SU-DHL-6 (cell line): ENCODE data around the gene TIE1.

ENCODE experiments used
- H2AFZ ChIP-seq: fragments of 200-600 bp; sonication (generic); 2 replicates; pipeline ENCODE4 v1.6.1; 2014; ENCODE audit warnings: low read depth, mild to moderate bottlenecking, moderate library complexity, mixed read lengths, antibody characterized with exemption, low read length; ENCODE audit not compliant: severe bottlenecking
- H3F3A ChIP-seq: fragments of 200-600 bp; shearing (Covaris generic); 2 replicates; pipeline ENCODE4 v1.6.0; 2016; ENCODE audit warnings: antibody characterized with exemption, mild to moderate bottlenecking; ENCODE audit not compliant: insufficient read depth
- H3K27ac ChIP-seq: fragments of 200-600 bp; sonication (generic); 2 replicates; pipeline ENCODE4 v1.5.1; 2016; ENCODE audit warnings: low read depth, mild to moderate bottlenecking, low read length, moderate library complexity, mixed read lengths
- H3K27me3 ChIP-seq: fragments of 200-600 bp; sonication (generic), shearing (Covaris generic); 2 replicates; pipeline ENCODE4 v1.6.0; 2014; ENCODE audit warnings: mild to moderate bottlenecking, low read length
- H3K36me3 ChIP-seq: fragments of 200-600 bp; sonication (generic); 2 replicates; pipeline ENCODE4 v1.6.1; 2014; ENCODE audit warnings: mild to moderate bottlenecking, low read length, mixed read lengths
- H3K4me2 ChIP-seq: fragments of 300-600, 200-600 bp; shearing (Covaris generic), sonication (generic); 2 replicates; pipeline ENCODE4 v1.6.0; 2014; ENCODE audit warnings: low read length, low read depth, mild to moderate bottlenecking; ENCODE audit not compliant: poor library complexity, severe bottlenecking
- H3K4me3 ChIP-seq: fragments of 200-600 bp; sonication (generic); 2 replicates; pipeline ENCODE4 v1.5.1; 2014; ENCODE audit warnings: antibody characterized with exemption, low read length, mild to moderate bottlenecking, mixed read lengths; ENCODE audit not compliant: insufficient read depth, poor library complexity, severe bottlenecking
- H3K79me2 ChIP-seq: fragments of 200-600 bp; sonication (generic); 2 replicates; pipeline ENCODE4 v1.6.1; 2014; ENCODE audit warnings: mild to moderate bottlenecking, low read length, moderate library complexity; ENCODE audit not compliant: insufficient read depth
- H3K9ac ChIP-seq: fragments of 200-600 bp; sonication (generic); 2 replicates; pipeline ENCODE4 v1.7.0; 2014; ENCODE audit warnings: mild to moderate bottlenecking, low read length
- H3K9me2 ChIP-seq: fragments of 200-600 bp; sonication (generic); replicated peaks from 2 replicates; pipeline ENCODE4 v1.6.1; 2014; ENCODE audit warnings: low read length; ENCODE audit not compliant: insufficient read depth
- H3K9me3 ChIP-seq: fragments of 200-600 bp; sonication (generic); 2 replicates; pipeline ENCODE4 v1.6.1; 2014; ENCODE audit warnings: low read length, mixed read lengths; ENCODE audit not compliant: insufficient read depth
- H4K20me1 ChIP-seq: fragments of 200-600 bp; sonication (generic); 2 replicates; pipeline ENCODE4 v1.6.1; 2014; ENCODE audit warnings: low read depth, mild to moderate bottlenecking, antibody characterized with exemption, low read length, moderate library complexity, mixed read lengths
- CTCF ChIP-seq: fragments of 200-600 bp; sonication (generic); IDR thresholded peaks from one replicate; pipeline ENCODE4 v1.5.1; 2017; ENCODE audit warnings: antibody characterized with exemption, mild to moderate bottlenecking, low read length, moderate library complexity; ENCODE audit not compliant: insufficient read depth, poor library complexity, severe bottlenecking
- EZH2phosphoT487 ChIP-seq: fragments of 200-600 bp; sonication (generic), shearing (Covaris generic); conservative IDR thresholded peaks from 2 replicates; pipeline ENCODE4 v1.6.1; 2018; ENCODE audit warnings: mild to moderate bottlenecking, antibody characterized with exemption, low read length, moderate library complexity, mixed read lengths

The TIE1 gene

DNA sequence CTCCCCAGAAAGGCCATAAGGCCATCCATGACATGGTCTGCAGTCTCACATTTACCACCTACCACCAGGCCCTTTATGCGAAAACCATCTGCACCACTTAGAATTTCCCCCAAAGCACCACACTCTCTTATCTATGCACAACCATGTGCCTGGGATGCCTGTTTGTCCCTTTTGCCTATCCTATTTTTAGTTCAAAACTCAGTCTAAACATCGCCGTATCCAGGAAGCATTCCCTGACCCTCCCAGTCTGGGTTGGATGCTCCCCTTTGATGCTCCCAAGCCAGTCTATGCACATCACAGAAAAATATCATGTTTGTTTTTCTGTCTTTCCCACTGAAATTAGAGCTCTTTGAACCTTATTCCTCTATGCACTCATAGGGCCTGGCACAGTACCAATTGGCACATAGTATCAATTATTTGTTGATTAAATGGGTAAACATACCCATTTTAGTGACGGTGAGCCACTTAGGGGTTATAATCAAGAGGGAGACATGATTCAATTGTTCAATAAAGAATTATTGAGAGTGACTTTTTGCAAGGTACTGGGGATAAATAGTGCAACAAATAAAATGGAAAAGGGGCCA, 43.6 kb downstream of the TIE1 start:
- no peaks in the 10 kb centered on the region for H3K79me2 ChIP-seq
- H3K9ac ChIP-seq, result no peak overlapping the region
- H3F3A ChIP-seq, result 0 out of 2 replicates have a peak, but pooled peaks cover 7% of the 10 kb centered on the region
- H4K20me1 ChIP-seq, result no peaks in the 10 kb centered on the region
- H3K4me3 ChIP-seq, result no peak overlapping the region
- H3K9me3 ChIP-seq, result no peaks in the 10 kb centered on the region
- no peak overlapping the region for H3K27ac ChIP-seq
- H3K4me2 ChIP-seq, result no peak overlapping the region
- TF ChIP-seq EZH2phosphoT487, result no peak
- TF ChIP-seq CTCF, result no peak
- H3K27me3 ChIP-seq, result no peaks in the 10 kb centered on the region
- no peaks in the 10 kb centered on the region for H3K9me2 ChIP-seq
- no peak overlapping the region for H2AFZ ChIP-seq
- H3K36me3 ChIP-seq, result no peaks in the 10 kb centered on the region

DNA sequence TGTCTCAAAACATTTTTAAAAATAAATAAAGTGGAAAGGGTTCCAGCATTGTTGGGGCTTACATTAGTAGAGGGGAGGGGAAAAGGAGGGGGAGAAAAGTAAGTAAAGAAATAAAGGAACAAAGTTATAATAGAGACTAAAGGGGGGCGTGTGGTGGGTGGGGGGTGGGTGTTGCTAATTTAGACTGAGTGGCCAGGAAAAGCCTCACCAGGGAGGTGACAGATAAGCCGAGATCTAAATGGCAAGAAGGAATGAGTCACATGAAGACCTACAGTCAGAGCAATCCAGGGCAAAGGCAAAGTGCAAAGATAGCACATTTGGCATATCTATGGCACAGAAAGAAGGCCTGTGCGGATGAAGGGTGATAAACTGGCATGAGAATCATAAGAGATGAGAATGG, 44.3 kb downstream of the TIE1 start:
- H3K79me2 ChIP-seq, result no peaks in the 10 kb centered on the region
- H3K4me3 ChIP-seq, result no peak overlapping the region
- no peak overlapping the region for H2AFZ ChIP-seq
- H3K9me3 ChIP-seq, result no peaks in the 10 kb centered on the region
- H3F3A ChIP-seq, result peaks cover 15% of the 10 kb centered on the region
- no peaks in the 10 kb centered on the region for H4K20me1 ChIP-seq
- no peak overlapping the region for H3K4me2 ChIP-seq
- TF ChIP-seq CTCF (no peak), EZH2phosphoT487 (no peak)
- H3K27me3 ChIP-seq, result no peaks in the 10 kb centered on the region
- no peaks in the 10 kb centered on the region for H3K9me2 ChIP-seq
- no peak overlapping the region for H3K9ac ChIP-seq
- no peak overlapping the region for H3K27ac ChIP-seq
- H3K36me3 ChIP-seq, result no peaks in the 10 kb centered on the region

GRCh38 chr1:43346636-43347035, 45.9 kb downstream of the TIE1 start:
- no peaks in the 10 kb centered on the region for H3K9me2 ChIP-seq
- H3K4me3 ChIP-seq, result no peak overlapping the region
- no peaks in the 10 kb centered on the region for H3K79me2 ChIP-seq
- TF ChIP-seq CTCF (no peak), EZH2phosphoT487 (no peak)
- H2AFZ ChIP-seq, result no peak overlapping the region
- no peaks in the 10 kb centered on the region for H3K27me3 ChIP-seq
- H3K9ac ChIP-seq, result no peak overlapping the region
- H3K4me2 ChIP-seq, result no peak overlapping the region
- H3K36me3 ChIP-seq, result no peaks in the 10 kb centered on the region
- H3K27ac ChIP-seq, result no peak overlapping the region
- H4K20me1 ChIP-seq, result no peaks in the 10 kb centered on the region
- peaks cover 18% of the 10 kb centered on the region for H3F3A ChIP-seq
- H3K9me3 ChIP-seq, result no peaks in the 10 kb centered on the region
